Measurements from ENCODE around the gene PLEKHO1. TPM values are rescaled to one million over a fixed set of nuclear protein-coding genes. Genes with fewer than 3 reads are reported as not detected.
A peak's percentile ranks its signal among the peaks of the same experiment; 100 is the strongest.

PLEKHO1 gene
- total and polyA plus RNA-seq, 2 donors (not counting 1 experiment from before 2014, with no cell fraction given) = 48.3 to 65.6 TPM

GRCh38 chr1:150148837-150149270 lies 862 bp upstream of the PLEKHO1 start:
- no peaks in the 10 kb centered on the region for H3K27me3 ChIP-seq (ENCODE audit: control insufficient read depth, insufficient read depth, low read length)
- DNase-seq (ENCODE audit: low read depth in 2 of 2) = no peak
- H3K9ac ChIP-seq (ENCODE audit: insufficient read depth, low read length) = peak overlapping the region; percentile 83
- H3K79me2 ChIP-seq (ENCODE audit: control insufficient read depth, insufficient read depth, low read length) = peaks cover 33% of the 10 kb centered on the region
- H3K36me3 ChIP-seq (ENCODE audit: control insufficient read depth, insufficient read depth, low read length) = peaks cover 2% of the 10 kb centered on the region
- H3K4me1 ChIP-seq (ENCODE audit: control insufficient read depth, extremely low read depth, insufficient read depth, low read length) = peaks cover 9% of the 10 kb centered on the region
- no peaks in the 10 kb centered on the region for H3K9me3 ChIP-seq (ENCODE audit: control insufficient read depth, insufficient read depth, low read depth, low read length)
- TF ChIP-seq CTCF (conservative IDR thresholded peaks at IDR 0.05 in 1 of 2, IDR thresholded peaks at IDR 0.05 in 1 of 2; ENCODE audit: low read depth in 1 of 2, low read length in 2 of 2) (no peak), EZH2 (IDR thresholded peaks at IDR 0.05; ENCODE audit: low read length, missing control alignments) (no peak)
- H3K4me3 ChIP-seq (replicated peaks in 1 of 4; ENCODE audit: control extremely low read depth in 1 of 4, insufficient read depth in 1 of 4, low read depth in 3 of 4, low read length in 4 of 4) = peak overlapping the region; percentile 67 to 95 (median 70)
- peak overlapping the region; percentile 31 for H2AFZ ChIP-seq (ENCODE audit: low read length)
- no peaks in the 10 kb centered on the region for H4K20me1 ChIP-seq (ENCODE audit: control insufficient read depth, extremely low read depth, insufficient read depth, low read length)
- peak overlapping the region; percentile 59 for H3K27ac ChIP-seq (ENCODE audit: insufficient read depth, low read length)
- peak overlapping the region; percentile 98 for H3K4me2 ChIP-seq (ENCODE audit: extremely low read depth, insufficient read depth, low read length)

GRCh38 chr1:150150133-150151021 lies 661 bp downstream of the PLEKHO1 start:
- peak overlapping the region; percentile 83 for H3K9ac ChIP-seq (ENCODE audit: insufficient read depth, low read length)
- peaks cover 9% of the 10 kb centered on the region for H3K4me1 ChIP-seq (ENCODE audit: control insufficient read depth, extremely low read depth, insufficient read depth, low read length)
- TF ChIP-seq EZH2 (IDR thresholded peaks at IDR 0.05; ENCODE audit: low read length, missing control alignments) = no peak
- TF ChIP-seq CTCF (conservative IDR thresholded peaks at IDR 0.05 in 1 of 2, IDR thresholded peaks at IDR 0.05 in 1 of 2; ENCODE audit: low read depth in 1 of 2, low read length in 2 of 2) = no peak
- no peaks in the 10 kb centered on the region for H4K20me1 ChIP-seq (ENCODE audit: control insufficient read depth, extremely low read depth, insufficient read depth, low read length)
- no peaks in the 10 kb centered on the region for H3K27me3 ChIP-seq (ENCODE audit: control insufficient read depth, insufficient read depth, low read length)
- peak overlapping the region; percentile 88 to 95 (median 92) for H3K4me3 ChIP-seq (replicated peaks in 1 of 4; ENCODE audit: control extremely low read depth in 1 of 4, insufficient read depth in 1 of 4, low read depth in 3 of 4, low read length in 4 of 4)
- no peak for DNase-seq (ENCODE audit: low read depth in 2 of 2)
- peak overlapping the region; percentile 73 for H3K4me2 ChIP-seq (ENCODE audit: extremely low read depth, insufficient read depth, low read length)
- peaks cover 48% of the 10 kb centered on the region for H3K79me2 ChIP-seq (ENCODE audit: control insufficient read depth, insufficient read depth, low read length)
- peak overlapping the region; percentile 75 for H3K27ac ChIP-seq (ENCODE audit: insufficient read depth, low read length)
- no peak overlapping the region for H2AFZ ChIP-seq (ENCODE audit: low read length)
- no peaks in the 10 kb centered on the region for H3K9me3 ChIP-seq (ENCODE audit: control insufficient read depth, insufficient read depth, low read depth, low read length)
- H3K36me3 ChIP-seq (ENCODE audit: control insufficient read depth, insufficient read depth, low read length) = peaks cover 14% of the 10 kb centered on the region

GRCh38 chr1:150151291-150152181 lies 1.8 kb downstream of the PLEKHO1 start:
- Histone ChIP-seq H3K36me3 (ENCODE audit: control insufficient read depth, insufficient read depth, low read length) (peaks cover 22% of the 10 kb centered on the region), H3K79me2 (ENCODE audit: control insufficient read depth, insufficient read depth, low read length) (peaks cover 52% of the 10 kb centered on the region), H3K9me3 (ENCODE audit: control insufficient read depth, insufficient read depth, low read depth, low read length) (no peaks in the 10 kb centered on the region), H3K4me1 (ENCODE audit: control insufficient read depth, extremely low read depth, insufficient read depth, low read length) (peaks cover 11% of the 10 kb centered on the region), H3K27ac (ENCODE audit: insufficient read depth, low read length) (peak overlapping the region; percentile 75), H3K4me2 (ENCODE audit: extremely low read depth, insufficient read depth, low read length) (peak overlapping the region; percentile 73), H4K20me1 (ENCODE audit: control insufficient read depth, extremely low read depth, insufficient read depth, low read length) (no peaks in the 10 kb centered on the region), H3K4me3 (replicated peaks in 1 of 4; ENCODE audit: control extremely low read depth in 1 of 4, insufficient read depth in 1 of 4, low read depth in 3 of 4, low read length in 4 of 4) (peak overlapping the region; percentile 88 to 95 (median 92)), H3K27me3 (ENCODE audit: control insufficient read depth, insufficient read depth, low read length) (no peaks in the 10 kb centered on the region), H2AFZ (ENCODE audit: low read length) (no peak overlapping the region), H3K9ac (ENCODE audit: insufficient read depth, low read length) (peak overlapping the region; percentile 83)
- TF ChIP-seq CTCF (conservative IDR thresholded peaks at IDR 0.05 in 1 of 2, IDR thresholded peaks at IDR 0.05 in 1 of 2; ENCODE audit: low read depth in 1 of 2, low read length in 2 of 2) = no peak
- TF ChIP-seq EZH2 (IDR thresholded peaks at IDR 0.05; ENCODE audit: low read length, missing control alignments) = no peak
- no peak for DNase-seq (ENCODE audit: low read depth in 2 of 2)

Data from fibroblast of lung (primary cell).